Measurements from ENCODE around the gene REC114. TPM values are rescaled to one million over a fixed set of nuclear protein-coding genes. Genes with fewer than 3 reads are reported as not detected.

REC114 gene
- polyA plus RNA-seq, 1 donor (not counting 4 experiments of a cell fraction or from before 2014, with no cell fraction given) = not detected

- Histone ChIP-seq H4K20me1 (ENCODE audit: control insufficient read depth, extremely low read depth, insufficient read depth, low read length) (no peaks in the 10 kb centered on the region), H3K27me3 (ENCODE audit: control insufficient read depth, extremely low read depth, insufficient read depth, low read length) (no peaks in the 10 kb centered on the region), H3K9me3 (ENCODE audit: control insufficient read depth, low read depth, low read length) (no peaks in the 10 kb centered on the region), H3K4me3 (ENCODE audit: control insufficient read depth in 2 of 3, extremely low read depth in 1 of 3, insufficient read depth in 2 of 3, low read depth in 1 of 3, low read length in 3 of 3) (no peak overlapping the region), H3K79me2 (ENCODE audit: control insufficient read depth, insufficient read depth, low read length) (no peaks in the 10 kb centered on the region), H3K9ac (ENCODE audit: control insufficient read depth, extremely low read depth, insufficient read depth, low read length) (no peak overlapping the region), H3K9me1 (ENCODE audit: control insufficient read depth, extremely low read depth, insufficient read depth, low read length) (no peaks in the 10 kb centered on the region), H2AFZ (ENCODE audit: control insufficient read depth, low read length) (no peak overlapping the region), H3K4me2 (ENCODE audit: control insufficient read depth, extremely low read depth, insufficient read depth, low read depth, low read length) (no peak overlapping the region), H3K36me3 (ENCODE audit: control insufficient read depth in 2 of 2, extremely low read depth in 1 of 2, insufficient read depth in 2 of 2, low read length in 2 of 2) (no peaks in the 10 kb centered on the region), H3K27ac (ENCODE audit: control insufficient read depth, insufficient read depth, low read length) (no peak overlapping the region), H3K4me1 (ENCODE audit: control insufficient read depth, extremely low read depth, insufficient read depth, low read length) (peaks cover 7% of the 10 kb centered on the region)
- dilution Hi-C loops (cut with MboI; ENCODE audit: extremely low pct_ligation_motif_present, low sequenced_read_pairs) = no loop called here
- no peak for TF ChIP-seq EZH2 (IDR thresholded peaks at IDR 0.05; ENCODE audit: low read length)
- TF ChIP-seq, protein P1, sequence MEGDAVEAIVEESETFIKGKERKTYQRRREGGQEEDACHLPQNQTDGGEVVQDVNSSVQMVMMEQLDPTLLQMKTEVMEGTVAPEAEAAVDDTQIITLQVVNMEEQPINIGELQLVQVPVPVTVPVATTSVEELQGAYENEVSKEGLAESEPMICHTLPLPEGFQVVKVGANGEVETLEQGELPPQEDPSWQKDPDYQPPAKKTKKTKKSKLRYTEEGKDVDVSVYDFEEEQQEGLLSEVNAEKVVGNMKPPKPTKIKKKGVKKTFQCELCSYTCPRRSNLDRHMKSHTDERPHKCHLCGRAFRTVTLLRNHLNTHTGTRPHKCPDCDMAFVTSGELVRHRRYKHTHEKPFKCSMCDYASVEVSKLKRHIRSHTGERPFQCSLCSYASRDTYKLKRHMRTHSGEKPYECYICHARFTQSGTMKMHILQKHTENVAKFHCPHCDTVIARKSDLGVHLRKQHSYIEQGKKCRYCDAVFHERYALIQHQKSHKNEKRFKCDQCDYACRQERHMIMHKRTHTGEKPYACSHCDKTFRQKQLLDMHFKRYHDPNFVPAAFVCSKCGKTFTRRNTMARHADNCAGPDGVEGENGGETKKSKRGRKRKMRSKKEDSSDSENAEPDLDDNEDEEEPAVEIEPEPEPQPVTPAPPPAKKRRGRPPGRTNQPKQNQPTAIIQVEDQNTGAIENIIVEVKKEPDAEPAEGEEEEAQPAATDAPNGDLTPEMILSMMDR (optimal IDR thresholded peaks at IDR 0.05 in 1 of 3, IDR thresholded peaks at IDR 0.05 in 1 of 3, conservative IDR thresholded peaks at IDR 0.05 in 1 of 3; ENCODE audit: extremely low read depth in 1 of 3, insufficient read depth in 2 of 3, low read length in 3 of 3) = no peak
- no peak for DNase-seq (ENCODE audit: low read depth, low spot score)
- FAIRE-seq = no peak
Measured at GRCh38 chr15:73517566-73517965, 74.6 kb downstream of the REC114 start.

GRCh38 chr15:73518180-73518862, 75.4 kb downstream of the REC114 start:
- Histone ChIP-seq H3K4me1 (ENCODE audit: control insufficient read depth, extremely low read depth, insufficient read depth, low read length) (peaks cover 7% of the 10 kb centered on the region), H4K20me1 (ENCODE audit: control insufficient read depth, extremely low read depth, insufficient read depth, low read length) (no peaks in the 10 kb centered on the region), H3K36me3 (ENCODE audit: control insufficient read depth in 2 of 2, extremely low read depth in 1 of 2, insufficient read depth in 2 of 2, low read length in 2 of 2) (no peaks in the 10 kb centered on the region), H2AFZ (ENCODE audit: control insufficient read depth, low read length) (no peak overlapping the region), H3K4me2 (ENCODE audit: control insufficient read depth, extremely low read depth, insufficient read depth, low read depth, low read length) (no peak overlapping the region), H3K27me3 (ENCODE audit: control insufficient read depth, extremely low read depth, insufficient read depth, low read length) (no peaks in the 10 kb centered on the region), H3K27ac (ENCODE audit: control insufficient read depth, insufficient read depth, low read length) (no peak overlapping the region), H3K79me2 (ENCODE audit: control insufficient read depth, insufficient read depth, low read length) (no peaks in the 10 kb centered on the region), H3K9me3 (ENCODE audit: control insufficient read depth, low read depth, low read length) (no peaks in the 10 kb centered on the region), H3K9ac (ENCODE audit: control insufficient read depth, extremely low read depth, insufficient read depth, low read length) (no peak overlapping the region), H3K9me1 (ENCODE audit: control insufficient read depth, extremely low read depth, insufficient read depth, low read length) (no peaks in the 10 kb centered on the region), H3K4me3 (ENCODE audit: control insufficient read depth in 2 of 3, extremely low read depth in 1 of 3, insufficient read depth in 2 of 3, low read depth in 1 of 3, low read length in 3 of 3) (no peak overlapping the region)
- no peak for DNase-seq (ENCODE audit: low read depth, low spot score)
- no peak for FAIRE-seq
- dilution Hi-C loops (cut with MboI; ENCODE audit: extremely low pct_ligation_motif_present, low sequenced_read_pairs) = no loop called here
- TF ChIP-seq, protein P1 (optimal IDR thresholded peaks at IDR 0.05 in 1 of 3, IDR thresholded peaks at IDR 0.05 in 1 of 3, conservative IDR thresholded peaks at IDR 0.05 in 1 of 3; ENCODE audit: extremely low read depth in 1 of 3, insufficient read depth in 2 of 3, low read length in 3 of 3) = no peak
- no peak for TF ChIP-seq EZH2 (IDR thresholded peaks at IDR 0.05; ENCODE audit: low read length)
